ENCODE results near the gene BEST3. TPM values are rescaled to one million over a fixed set of nuclear protein-coding genes. Genes with fewer than 3 reads are reported as not detected.

The BEST3 gene
- total and polyA plus RNA-seq, 7 donors = 41.8 to 181 (median 141) TPM

DNA sequence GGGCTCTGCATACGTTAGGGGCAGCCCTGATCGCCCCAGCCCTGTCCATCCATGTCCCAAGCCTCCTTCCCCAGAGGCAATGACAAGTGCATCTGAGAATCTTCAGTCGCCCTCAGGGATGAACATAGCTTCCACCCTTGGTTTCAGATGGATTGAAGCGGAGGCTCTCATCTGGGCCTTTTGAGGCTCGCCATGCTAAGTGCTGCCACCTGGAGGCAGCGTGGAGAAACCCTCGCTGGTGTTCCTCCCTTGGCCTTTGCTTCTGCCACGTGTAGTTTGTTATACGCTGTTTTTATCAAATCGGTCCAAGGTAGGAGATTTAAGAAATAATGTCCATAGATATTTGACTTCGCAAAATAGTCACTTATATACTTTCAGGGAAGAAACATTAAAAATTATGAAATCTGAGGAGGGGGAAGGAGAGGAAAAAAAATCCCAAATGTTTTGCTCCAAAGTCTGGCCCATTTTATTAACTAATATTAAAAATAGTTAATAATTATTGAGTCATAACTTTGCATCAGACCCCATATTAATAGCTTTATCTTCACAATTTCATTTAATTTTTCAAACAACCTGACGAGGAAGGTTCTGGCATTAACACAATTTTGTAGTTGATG lies 59.6 kb downstream of the BEST3 start:
- TF ChIP-seq CTCF (IDR thresholded peaks at IDR 0.05) = peak; percentile 86
- H3K4me3 ChIP-seq = no peak overlapping the region
- no peak overlapping the region for H3K27ac ChIP-seq

DNA sequence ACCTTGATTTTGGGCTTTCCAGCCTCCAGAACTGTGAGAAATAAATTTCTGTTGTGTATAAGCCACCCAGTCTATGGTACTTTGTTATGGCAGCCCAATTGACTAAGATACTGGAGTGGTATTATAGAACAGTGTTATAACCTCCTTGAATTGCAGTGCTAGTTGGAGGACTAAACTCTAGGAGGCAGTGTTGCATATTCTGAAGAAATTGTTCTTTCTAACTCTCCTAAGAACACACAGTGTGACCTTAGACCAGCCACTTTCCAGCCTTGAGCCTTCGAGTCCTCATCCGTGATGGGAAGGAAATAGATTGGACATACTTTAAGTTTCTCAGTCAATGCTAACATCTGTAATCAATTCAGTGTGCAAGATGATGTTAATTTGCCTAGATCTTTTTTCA lies 66.0 kb downstream of the BEST3 start:
- Histone ChIP-seq H3K4me1 (no peaks in the 10 kb centered on the region), H3K36me3 (ENCODE audit: insufficient read depth in 1 of 2, low read depth in 1 of 2) (no peaks in the 10 kb centered on the region), H3K27ac (no peak overlapping the region), H3K4me3 (no peak overlapping the region), H3K9me3 (no peaks in the 10 kb centered on the region), H3K27me3 (ENCODE audit: insufficient read depth in 3 of 3, low read length in 2 of 3) (no peaks in the 10 kb centered on the region)
- WGBS, 3 donors = 84 to 94% (median 91%) methylated on average over 2 of the region's 2 CpGs
- ATAC-seq (peak in 2 of 4 donors; percentile 51 to 67), DNase-seq (no peak)
- intact Hi-C loops (cut with DNase I) = no loop called here
- peak; percentile 15 for TF ChIP-seq CTCF (IDR thresholded peaks at IDR 0.05)

More for the DNA sequence above, 59.6 kb downstream of the BEST3 start:
- 33 to 35% (median 33%) methylated on average over 12 of the region's 12 CpGs for WGBS, 3 donors
- intact Hi-C loops (cut with DNase I) = loop anchor here in 1 of 2 donors (2.0 to 5.0 kb wide), 2 partner anchors 52 to 283 kb away; partner anchors contain the start of gene CCT2
- H3K4me1 ChIP-seq = peaks cover 14% of the 10 kb centered on the region
- H3K9me3 ChIP-seq = no peaks in the 10 kb centered on the region
- no peaks in the 10 kb centered on the region for H3K27me3 ChIP-seq (ENCODE audit: insufficient read depth in 3 of 3, low read length in 2 of 3)
- peak; percentile 28 to 57 (median 38) for ATAC-seq
- H3K36me3 ChIP-seq (ENCODE audit: insufficient read depth in 1 of 2, low read depth in 1 of 2) = no peaks in the 10 kb centered on the region
- peak; percentile 53 to 77 for DNase-seq

GRCh38 chr12:69630191-69630590 lies 68.9 kb downstream of the BEST3 start:
- no peak overlapping the region for H3K4me3 ChIP-seq
- no peaks in the 10 kb centered on the region for H3K36me3 ChIP-seq (ENCODE audit: insufficient read depth in 1 of 2, low read depth in 1 of 2)
- DNase-seq = no peak
- H3K4me1 ChIP-seq = no peaks in the 10 kb centered on the region
- no peaks in the 10 kb centered on the region for H3K9me3 ChIP-seq
- 61 to 72% (median 69%) methylated on average over 6 of the region's 6 CpGs for WGBS, 3 donors
- intact Hi-C loops (cut with DNase I) = no loop called here
- ATAC-seq = peak in 2 of 4 donors; percentile 37 to 54
- H3K27ac ChIP-seq = no peak overlapping the region
- peak; percentile 16 for TF ChIP-seq CTCF (IDR thresholded peaks at IDR 0.05)
- no peaks in the 10 kb centered on the region for H3K27me3 ChIP-seq (ENCODE audit: insufficient read depth in 3 of 3, low read length in 2 of 3)

DNA sequence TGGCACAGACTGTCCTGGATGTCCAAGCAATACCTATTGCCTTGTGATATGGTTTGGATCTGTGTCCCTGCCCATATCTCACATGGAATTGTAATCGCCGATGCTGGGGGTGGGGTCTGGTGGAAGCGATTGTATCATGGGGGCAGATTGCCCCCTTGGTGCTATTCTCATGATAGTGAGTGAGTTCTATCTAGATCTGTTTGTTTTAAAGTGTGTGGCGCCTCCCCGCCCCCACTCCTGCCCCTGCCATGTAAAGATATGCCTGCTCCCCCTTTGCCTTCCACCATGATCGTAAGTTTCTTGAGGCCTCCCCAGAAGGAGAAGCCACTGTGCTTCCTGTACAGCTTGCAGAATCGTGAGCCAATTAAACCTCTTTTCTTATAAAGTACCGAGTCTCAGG lies 71.6 kb downstream of the BEST3 start:
- Histone ChIP-seq H3K4me3 (no peak overlapping the region), H3K27me3 (ENCODE audit: insufficient read depth in 3 of 3, low read length in 2 of 3) (no peaks in the 10 kb centered on the region), H3K27ac (no peak overlapping the region), H3K9me3 (no peaks in the 10 kb centered on the region), H3K36me3 (ENCODE audit: insufficient read depth in 1 of 2, low read depth in 1 of 2) (no peaks in the 10 kb centered on the region), H3K4me1 (no peaks in the 10 kb centered on the region)
- no peak for TF ChIP-seq CTCF (IDR thresholded peaks at IDR 0.05)
- DNase-seq (no peak), ATAC-seq (no peak)
- 70 to 94% (median 89%) methylated on average over 8 of the region's 8 CpGs for WGBS, 3 donors
- intact Hi-C loops (cut with DNase I) = no loop called here

- intact Hi-C loops (cut with DNase I) = no loop called here
- 84 to 87% (median 85%) methylated on average over 13 of the region's 13 CpGs for WGBS, 3 donors
- Histone ChIP-seq H3K27ac (no peak overlapping the region), H3K27me3 (ENCODE audit: insufficient read depth in 3 of 3, low read length in 2 of 3) (no peaks in the 10 kb centered on the region), H3K36me3 (ENCODE audit: insufficient read depth in 1 of 2, low read depth in 1 of 2) (no peaks in the 10 kb centered on the region), H3K9me3 (no peaks in the 10 kb centered on the region), H3K4me3 (no peak overlapping the region), H3K4me1 (no peaks in the 10 kb centered on the region)
- TF ChIP-seq CTCF (IDR thresholded peaks at IDR 0.05) = no peak
- ATAC-seq (no peak), DNase-seq (peak in 1 of 2 donors; percentile 20)
Measured at GRCh38 chr12:69623970-69624369, 75.1 kb downstream of the BEST3 start.
